DMS 273 (cell line): ENCODE results near the gene STX11.
"Not testable (repeated sequence)": the region's sequence is repeated elsewhere in the genome, so short reads cannot be mapped to it uniquely, and the experiment has no call there.

Experiments used
- DNase-seq: peaks from one replicate; lab custom pipeline; 2025; ENCODE audit not compliant: unreplicated experiment; lab: John Stamatoyannopoulos, UW

The STX11 gene

DNA sequence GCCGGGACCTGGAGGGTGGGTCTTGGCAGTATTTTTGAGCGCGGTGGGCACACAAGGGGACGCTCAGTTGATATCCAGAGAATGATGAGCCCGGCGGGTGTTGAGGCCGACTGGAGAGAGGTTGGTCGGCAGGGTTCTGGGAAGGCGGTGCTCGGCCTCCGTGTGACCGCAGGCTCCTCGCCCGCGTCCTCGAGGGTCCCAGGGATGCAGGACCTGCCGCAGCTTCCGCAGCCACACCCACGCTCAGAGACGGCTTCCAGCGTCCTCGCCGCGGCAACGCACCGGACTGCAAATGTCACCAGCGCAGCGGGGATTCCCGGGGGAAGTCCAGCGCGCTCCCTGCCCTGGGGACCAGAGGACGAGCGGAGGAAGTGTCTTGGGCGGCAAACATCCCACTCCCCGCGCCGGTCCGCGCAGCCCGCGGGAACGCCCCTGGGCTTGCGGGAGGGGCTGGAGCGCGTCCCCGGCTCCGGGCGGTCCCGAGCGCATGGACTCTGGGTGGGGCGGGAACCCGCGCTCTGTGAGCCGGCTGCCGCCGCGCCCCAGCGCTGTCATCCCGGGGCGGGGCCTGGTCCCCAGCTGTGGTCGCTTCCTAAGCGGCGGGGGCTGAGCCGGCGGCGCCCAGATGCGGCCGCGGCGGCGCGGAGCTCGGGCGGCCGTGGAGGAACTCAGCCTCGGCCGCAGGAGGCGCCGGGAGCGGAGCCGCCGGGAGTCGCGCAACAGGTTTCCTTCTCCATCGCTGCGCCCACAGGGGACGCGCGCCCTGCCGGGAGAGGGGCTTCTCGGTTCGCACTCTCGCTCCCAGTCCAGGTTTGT is at the start of gene STX11:
Gene STX11 (plus strand): TSS at position 624 of the 816 bp plus-strand sequence. CDS start 36,111 bp downstream, outside the sequence.
- DNase-seq = peak; percentile 69

DNA sequence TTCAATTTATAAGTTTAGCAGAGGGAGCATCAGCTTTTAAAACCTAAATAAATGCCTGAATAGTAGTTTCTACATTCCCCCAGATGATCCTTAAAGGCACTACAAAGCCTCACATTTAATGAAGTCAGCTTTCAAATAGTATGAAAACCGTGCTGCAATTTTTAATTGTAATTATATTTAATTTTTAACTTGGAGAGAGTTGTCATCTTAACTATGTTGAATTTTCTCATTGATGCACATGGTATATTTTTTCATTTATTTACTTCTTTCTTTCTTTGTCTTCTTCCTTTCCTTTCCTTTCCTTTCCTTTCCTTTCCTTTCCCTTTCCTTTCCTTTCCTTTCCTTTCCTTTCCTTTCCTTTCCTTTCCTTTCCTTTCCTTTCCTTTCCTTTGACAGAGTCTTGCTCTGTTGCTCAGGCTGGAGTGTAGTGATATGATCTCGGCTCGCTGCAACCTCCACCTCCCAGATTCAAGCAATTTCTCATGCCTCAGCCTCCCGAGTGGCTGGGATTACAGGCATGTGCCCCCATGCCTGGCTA is 47.2 kb upstream of the STX11 start:
- no peak for DNase-seq

DNA sequence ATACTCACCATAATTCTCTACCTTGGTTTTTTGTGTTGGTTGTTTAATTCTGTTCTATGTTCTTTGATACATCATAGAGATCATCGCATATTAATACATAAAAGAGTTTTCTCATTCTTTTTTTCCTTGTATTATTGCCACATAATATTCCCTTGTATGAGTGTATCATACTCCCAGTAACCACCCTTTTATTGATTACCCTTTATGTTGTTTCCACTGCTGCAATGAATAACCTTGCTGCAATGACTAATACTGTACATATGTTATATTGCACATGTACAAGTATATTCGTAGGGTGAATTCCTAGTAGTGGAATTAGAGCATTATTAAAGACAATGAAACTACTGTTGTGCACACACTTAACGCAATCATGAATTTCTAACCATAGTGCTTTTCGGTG is 45.8 kb upstream of the STX11 start:
- DNase-seq = no peak

DNA sequence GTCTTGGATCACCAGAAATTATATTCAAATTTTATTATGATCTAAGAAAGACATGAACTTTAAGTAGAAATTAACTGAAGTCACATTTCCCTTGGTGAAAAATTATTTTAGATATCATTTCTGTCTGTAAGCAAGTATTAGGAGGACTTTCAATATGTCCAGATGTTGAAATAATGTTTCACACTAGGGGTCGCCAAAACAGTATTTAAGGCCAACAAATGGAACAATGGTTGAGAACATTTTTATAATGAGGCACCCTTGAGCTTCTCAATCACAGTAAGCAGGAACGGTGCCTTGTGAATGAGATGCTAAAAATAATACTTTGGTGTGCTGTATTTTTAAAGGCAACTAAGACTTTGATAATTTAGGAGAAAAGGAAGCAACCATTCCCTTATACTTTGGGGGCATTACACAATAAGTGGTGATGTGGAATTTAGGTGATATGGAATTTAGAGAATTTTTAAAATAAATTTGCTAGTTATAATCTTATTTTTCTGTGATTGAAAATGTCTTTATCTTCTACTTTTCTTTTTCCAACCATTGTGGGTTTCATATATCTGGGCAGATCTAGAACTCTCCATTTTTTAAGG is 45.3 kb upstream of the STX11 start:
- DNase-seq = peak; percentile 78

DNA sequence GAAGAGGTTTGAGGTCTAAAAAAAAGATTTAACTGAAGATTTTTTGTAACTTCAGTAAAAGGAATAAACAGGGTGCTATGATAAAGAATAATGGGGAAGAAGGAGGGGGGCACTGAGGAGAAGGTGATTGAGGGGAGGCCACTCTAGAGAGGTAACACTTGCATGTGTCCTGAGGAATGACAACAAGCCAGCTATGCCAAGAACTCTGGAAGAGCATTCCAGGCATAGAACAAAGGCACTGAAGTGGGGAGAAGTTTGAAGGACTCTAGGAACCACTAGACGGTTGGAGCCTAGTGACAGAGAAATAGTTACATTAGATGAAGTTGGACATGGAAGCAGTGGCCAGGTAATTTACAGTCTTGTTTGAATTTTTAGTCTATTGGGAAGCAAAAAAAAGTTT is 44.1 kb upstream of the STX11 start:
- no peak for DNase-seq

DNA sequence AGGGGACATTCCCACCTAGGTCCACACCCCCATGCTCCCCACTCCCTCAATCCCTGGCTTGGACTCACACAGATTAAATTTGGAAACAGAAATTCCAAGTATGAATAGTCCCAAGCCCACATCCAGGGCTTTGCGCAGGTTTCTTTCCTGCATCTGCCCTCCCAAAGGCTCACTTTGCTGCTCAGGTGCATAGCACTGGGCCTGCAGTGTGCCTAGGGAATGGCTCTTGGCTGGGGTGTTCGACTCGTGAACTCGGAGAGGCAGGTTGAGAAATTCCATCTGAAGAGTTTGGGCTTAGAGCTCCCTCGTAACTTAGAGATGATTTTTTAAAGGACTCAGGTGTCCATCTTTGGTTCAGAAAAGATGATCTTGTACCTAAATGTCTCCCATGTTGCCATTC is 40.1 kb upstream of the STX11 start:
- DNase-seq = no peak

DNA sequence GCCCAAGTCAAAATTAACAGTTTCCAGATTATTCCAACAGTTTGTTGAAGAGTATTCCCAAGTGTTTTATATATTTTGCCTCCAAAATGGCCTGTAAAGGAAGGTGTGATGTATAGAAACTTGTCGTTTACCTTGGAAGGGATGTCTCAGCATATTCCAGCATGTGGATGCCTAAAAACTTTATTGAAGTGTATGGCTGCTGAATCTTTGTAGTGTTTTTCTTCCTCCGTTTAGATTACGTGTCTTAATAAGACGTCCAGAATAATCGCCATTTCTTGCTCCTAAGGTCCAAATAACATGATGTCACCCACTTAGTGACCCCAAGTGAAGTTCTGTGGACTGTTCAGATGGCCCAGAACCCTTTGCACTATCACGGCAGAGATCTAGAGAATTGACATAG is 37.0 kb upstream of the STX11 start:
- no peak for DNase-seq

DNA sequence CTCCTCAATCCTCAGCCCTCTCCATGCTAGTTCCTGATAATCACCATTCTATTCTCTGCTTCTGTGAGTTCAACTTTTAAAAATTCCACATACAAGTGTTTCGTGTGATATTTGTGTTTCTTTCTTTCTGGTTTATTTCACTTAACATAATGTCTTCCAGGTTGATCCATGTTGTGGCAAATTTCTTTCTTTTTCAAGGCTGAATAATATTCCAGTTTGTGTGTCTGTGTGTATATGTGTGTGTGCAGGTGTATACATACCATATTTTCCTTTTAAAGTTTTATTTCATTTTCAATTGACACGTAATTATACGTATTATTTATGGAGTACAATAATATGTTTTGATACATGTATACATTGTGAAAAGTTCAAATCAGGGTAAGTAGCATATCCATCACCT is 35.1 kb upstream of the STX11 start:
- DNase-seq = no peak

DNA sequence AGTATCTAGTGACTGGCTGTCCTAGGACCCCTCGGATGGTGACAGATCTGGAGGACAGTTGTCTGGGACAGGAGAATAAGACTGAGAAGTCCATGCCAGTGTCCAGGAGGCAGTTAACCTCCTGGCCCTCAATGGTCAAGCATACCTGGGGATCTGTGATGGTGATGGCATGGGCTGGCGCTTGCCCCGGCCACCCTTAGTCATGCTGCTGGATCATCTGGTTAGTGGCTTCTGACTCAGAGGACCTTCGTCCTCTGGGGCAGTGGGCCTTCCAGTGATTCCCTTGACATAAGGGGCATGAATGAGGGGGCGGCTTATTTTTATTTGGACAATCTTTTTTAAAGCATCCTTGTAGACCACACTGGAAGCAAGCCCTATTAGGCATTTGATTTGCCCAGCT is 30.9 kb upstream of the STX11 start:
- DNase-seq = no peak

DNA sequence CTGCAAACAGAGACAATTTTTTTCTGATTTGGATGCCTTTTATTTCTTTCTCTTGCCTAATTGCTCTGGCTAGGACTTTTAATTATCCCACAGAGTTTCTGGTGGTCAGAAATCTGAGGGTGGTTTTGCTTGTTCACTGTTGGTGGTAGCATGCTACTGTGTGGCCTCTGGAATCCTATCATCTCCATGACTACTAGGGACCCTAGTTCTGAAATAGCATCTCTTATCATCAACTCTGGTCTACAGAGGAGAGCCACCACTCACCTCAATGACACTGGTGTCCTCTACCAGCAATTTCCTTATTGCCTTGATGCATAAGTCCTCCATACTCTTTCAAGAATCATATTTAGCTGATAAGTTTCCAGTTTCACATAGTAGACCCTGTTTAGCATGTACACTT is 27.5 kb upstream of the STX11 start:
- DNase-seq = no peak

DNA sequence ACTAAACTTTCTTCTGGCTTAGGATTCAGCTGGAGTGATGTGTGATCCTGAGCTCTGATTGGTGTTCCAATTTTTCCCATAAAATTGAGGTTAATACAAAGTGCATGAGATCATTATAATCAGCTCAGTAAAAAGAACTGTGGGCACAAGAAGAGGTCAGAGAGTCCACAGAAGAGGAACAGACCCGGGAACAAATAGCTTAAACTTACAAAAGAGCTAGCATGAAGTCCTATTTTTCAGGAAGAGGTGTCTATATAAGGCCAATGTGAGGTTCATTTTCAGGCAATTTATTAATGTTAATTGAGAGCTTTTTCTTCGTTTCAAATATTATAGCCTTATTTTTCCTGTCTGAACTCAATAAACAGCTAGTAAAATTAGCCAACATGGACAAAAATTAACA is 26.9 kb upstream of the STX11 start:
- no peak for DNase-seq

DNA sequence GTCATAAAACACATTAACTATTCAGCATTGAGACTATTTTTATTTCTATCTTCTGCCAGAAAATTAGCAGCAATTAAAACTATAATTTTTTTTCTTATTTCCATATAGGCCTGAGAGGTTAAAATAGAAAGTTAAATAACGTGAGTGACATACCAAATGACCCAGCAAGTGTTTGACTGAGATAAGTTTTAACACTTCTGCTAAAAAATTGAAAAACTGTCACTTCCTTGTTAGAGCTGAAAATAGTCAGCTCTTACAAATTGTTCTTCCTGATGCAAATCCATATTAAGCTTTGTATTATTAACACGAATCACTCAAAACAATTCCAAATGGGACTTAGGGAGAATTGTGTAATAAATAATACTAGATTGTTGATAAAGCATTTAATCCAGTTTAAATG is 26.5 kb upstream of the STX11 start:
- DNase-seq = no peak

DNA sequence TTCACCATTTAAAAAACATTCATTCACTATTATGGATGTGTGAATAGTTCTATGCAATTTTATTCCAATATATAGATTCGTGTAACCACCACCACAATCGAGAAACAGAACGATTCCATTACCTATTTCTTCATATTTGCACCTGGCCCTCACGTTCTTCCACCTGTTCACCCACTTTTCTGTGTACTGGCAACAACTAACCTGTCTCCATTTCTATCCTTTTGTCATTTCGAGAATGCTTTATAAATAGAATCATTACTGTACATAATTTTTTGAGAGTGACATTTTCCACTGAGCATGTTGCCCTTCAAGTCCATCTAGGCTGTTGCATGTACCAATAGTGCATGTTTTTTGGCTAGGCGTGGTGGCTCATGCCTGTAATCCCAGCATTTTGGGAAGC is 23.2 kb upstream of the STX11 start:
- DNase-seq = no peak

DNA sequence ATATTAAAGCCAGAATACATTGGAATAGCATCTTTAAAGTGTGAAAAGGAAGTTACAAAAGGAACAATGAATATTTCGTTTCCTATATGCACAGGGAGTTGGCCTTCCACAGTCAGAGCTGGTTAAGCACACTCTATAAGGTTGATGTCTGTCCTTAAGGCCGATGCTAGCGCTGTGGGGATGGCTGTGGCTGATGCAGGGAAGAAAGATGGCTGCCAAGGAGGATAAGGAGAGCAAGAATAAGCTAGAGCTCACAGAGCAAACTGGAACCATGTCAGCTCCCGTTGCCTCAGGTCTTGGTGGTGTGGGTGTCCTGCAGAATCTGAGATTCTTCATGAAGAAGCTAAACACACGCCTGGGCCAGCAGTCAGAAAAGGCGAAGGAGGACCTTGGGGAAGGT is 20.8 kb upstream of the STX11 start:
- no peak for DNase-seq

DNA sequence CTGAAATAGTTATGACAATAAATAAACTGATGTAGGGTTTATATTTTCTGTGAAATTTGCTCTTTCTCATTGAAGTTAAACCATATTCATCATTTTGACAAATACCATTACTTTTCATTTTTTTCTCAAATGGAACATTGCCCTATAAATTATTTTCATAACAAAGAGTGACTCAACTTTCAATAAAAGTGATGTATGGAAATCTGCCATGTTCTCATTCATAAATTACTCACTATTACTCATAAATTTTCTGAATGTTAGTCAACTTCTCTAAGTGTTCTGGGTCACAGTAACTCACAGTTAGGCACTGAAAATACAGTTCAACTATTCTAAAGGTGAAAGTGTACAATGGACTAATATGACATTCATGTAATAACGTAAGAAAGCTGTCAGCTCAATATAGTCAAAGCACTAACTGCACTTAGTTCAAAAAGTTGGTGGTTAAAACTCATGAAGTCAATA is 19.0 kb upstream of the STX11 start:
- no peak for DNase-seq

DNA sequence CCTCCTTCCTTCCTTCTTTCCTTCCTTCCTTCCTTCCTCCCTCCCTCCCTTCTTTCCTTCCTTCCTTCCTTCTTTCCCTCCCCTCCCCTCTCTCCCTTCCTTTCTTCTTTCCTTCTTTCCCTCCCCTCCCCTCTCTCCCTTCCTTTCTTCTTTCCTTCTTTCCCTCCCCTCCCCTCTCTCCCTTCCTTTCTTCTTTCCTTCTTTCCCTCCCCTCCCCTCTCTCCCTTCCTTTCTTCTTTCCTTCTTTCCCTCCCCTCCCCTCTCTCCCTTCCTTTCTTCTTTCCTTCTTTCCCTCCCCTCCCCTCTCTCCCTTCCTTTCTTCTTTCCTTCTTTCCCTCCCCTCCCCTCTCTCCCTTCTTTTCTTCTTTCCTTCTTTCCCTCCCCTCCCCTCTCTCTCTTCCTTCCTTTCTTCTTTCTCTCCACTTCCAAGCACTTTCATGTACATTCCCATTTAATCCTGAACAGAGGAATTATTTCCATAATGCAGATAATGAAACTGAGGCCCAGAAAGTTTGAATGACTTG is 18.1 kb upstream of the STX11 start:
- not testable (repeated sequence) for DNase-seq

DNA sequence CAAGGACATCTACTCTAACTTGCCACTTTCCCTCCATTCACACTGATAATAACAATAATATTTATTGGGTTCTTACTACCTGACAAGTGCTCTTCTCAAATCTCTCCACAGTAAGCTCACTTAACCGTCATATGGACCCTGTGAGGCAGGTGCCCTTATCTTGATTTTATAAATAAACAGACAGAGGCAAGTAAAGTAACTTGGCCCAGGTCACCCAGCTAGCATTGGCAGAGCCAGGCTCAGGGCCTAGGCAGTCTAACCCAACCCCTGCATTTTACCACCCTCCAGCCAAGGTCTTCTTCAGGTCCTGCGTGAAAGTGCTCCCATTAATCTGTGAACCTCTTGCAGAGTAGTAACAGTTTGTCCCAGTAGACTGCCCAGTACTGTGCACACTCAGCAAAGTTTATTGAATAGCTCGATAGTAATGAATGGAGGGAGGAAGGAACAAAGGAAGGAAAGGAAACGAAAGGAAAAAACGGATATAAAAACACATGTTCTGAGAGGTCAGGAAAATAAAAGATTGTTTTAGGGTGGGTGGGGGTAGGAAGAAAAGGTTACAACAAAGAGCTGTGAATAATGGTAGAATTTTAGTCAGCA is 17.0 kb upstream of the STX11 start:
- no peak for DNase-seq

DNA sequence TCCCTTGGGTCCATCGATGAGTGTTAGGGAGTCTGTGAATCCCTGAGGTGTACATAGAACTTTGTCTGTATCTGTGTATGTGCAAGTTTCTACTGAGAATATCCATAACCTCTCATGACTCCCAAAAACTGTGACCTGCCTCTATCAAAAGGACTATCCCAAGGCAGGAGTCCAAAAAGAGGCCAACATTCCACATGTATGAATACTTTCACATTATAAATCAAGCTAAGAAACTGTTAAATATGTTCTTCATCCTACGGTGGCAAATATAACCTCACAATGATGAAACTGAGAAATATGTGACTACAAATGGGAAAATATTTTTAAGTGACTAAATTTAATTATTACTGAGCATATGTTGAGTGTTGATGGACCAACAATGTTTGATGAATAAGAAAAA is 16.1 kb upstream of the STX11 start:
- DNase-seq = no peak

DNA sequence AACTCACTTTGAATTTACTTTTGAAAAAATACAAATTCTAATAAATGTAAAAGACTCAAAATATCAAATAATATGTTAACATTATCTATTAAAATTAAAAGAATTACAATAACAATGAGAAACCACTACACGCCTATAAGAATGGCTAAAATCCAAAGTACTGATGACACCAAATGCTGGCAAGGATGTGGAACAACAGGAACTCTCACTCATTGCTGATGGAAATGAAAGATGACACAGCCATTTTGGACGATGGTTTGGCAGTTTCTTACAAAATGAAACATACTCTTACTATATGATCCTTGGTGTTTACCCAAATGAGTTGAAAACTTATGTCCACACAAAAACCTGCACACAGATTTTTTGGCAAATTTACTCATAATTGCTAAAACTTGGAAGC is 15.6 kb upstream of the STX11 start:
- no peak for DNase-seq

DNA sequence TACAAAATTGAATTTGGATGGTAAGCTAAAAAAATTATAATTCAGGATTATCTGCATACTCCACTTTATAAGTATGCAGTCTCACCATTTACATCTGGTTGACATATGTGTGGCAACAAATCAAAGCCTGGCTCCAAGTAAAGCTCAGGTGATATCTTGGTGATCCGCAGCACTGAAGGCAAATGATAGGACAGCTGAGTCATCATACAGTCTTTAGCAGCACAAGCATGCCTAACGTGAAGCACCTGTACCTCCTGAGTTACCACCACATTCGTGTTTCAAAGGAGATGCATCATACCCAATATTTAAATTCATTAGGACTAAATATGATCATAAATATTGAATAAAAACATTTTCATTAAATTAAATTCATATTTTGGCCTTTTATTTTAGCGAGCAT is 11.8 kb upstream of the STX11 start:
- no peak for DNase-seq

DNA sequence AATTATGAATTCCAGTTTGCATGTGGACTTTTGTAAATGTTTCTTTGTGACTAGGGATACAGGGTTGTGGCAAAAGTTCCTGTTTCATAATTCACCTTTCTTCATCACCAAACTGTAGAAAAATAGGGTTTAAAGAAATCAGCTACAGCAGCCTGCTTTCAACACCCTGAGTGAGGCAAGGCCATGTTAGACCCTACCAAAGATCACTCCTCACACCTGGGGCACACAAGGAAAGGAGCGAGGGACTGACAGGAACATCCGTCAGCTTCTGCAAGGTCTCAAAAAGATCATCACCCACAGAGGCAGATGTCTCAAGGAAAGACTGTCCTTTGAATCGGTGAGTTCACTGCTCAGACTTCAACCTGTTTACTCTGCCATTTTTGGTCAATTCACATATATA is 10.5 kb upstream of the STX11 start:
- DNase-seq = no peak

DNA sequence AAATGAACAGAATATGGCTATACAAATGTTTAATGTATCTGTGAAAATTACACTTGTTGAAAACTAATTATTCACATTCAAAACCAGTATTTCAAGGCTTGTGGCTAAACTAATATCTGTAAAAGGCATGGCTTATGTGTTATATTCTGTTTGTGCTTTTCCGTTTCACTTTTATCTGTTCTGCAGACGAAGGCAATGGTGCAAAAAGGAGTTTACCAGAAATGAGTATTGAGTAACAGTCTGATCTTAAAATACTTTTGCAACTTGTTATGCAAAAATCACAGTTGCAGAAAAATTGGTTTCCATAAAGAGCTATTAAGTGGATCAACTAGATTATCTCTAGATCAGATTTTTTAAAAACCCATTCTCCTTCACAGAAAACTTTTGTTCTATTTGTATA is 9.4 kb upstream of the STX11 start:
- no peak for DNase-seq
